Esophagus muscularis mucosa (tissue), 3 donors: ENCODE data around the gene POU2F2.

Experiments used
- POLR2AphosphoS5 ChIP-seq, 2 donors: sonication (generic); formaldehyde crosslinking; IDR thresholded peaks; one replicate each; pipeline ENCODE4 v1.6.1; 2017; ENCODE audit warnings: antibody characterized with exemption in 2 of 2
- TF ChIP-seq, protein P1 (sequence below), 3 experiments: fragments of 200-600 bp in 2 of 3; fragments of 450-650 bp in 1 of 3; sonication (generic) in 2 of 3; IDR thresholded peaks; one replicate each; pipeline ENCODE4 v1.5.1; 2017 to 2019; ENCODE audit warnings: antibody characterized with exemption in 3 of 3, mild to moderate bottlenecking in 2 of 3, moderate library complexity in 1 of 3

DNA sequence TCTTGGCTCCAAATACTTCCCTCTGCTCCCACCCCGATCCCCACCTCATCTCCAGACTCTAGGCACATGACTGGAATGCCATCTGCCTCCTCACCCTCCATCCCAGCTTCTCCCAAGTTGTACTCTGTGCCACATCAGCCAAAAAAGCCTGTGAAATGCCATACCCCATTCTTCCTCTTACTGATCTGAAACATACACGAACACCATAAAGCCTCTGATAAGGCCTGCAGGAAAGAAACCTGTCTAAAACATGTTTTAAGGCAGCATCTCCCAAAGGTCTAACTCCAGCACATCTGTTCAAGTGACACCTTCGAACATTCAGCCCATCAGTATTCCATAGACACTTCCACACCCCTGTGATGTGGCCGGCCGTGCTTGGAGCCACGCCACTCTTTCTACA, 67.8 kb downstream of the POU2F2 start:
- TF ChIP-seq, protein P1, sequence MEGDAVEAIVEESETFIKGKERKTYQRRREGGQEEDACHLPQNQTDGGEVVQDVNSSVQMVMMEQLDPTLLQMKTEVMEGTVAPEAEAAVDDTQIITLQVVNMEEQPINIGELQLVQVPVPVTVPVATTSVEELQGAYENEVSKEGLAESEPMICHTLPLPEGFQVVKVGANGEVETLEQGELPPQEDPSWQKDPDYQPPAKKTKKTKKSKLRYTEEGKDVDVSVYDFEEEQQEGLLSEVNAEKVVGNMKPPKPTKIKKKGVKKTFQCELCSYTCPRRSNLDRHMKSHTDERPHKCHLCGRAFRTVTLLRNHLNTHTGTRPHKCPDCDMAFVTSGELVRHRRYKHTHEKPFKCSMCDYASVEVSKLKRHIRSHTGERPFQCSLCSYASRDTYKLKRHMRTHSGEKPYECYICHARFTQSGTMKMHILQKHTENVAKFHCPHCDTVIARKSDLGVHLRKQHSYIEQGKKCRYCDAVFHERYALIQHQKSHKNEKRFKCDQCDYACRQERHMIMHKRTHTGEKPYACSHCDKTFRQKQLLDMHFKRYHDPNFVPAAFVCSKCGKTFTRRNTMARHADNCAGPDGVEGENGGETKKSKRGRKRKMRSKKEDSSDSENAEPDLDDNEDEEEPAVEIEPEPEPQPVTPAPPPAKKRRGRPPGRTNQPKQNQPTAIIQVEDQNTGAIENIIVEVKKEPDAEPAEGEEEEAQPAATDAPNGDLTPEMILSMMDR (IDR thresholded peaks at IDR 0.05): no peak
- no peak for TF ChIP-seq POLR2AphosphoS5 (IDR thresholded peaks at IDR 0.05)
